GM21825 (cell line): ENCODE measurements around the gene CHD9.
"Not testable (repeated sequence)": the region's sequence is repeated elsewhere in the genome, so short reads cannot be mapped to it uniquely, and the experiment has no call there.

ENCODE experiments used
- ATAC-seq: cut with Tn5 transposase; IDR thresholded peaks from one replicate; pipeline ENCODE4 v1.9.1; 2021; ENCODE audit warnings: mild to moderate bottlenecking, moderate library complexity; ENCODE audit not compliant: unreplicated experiment

CHD9 gene

DNA sequence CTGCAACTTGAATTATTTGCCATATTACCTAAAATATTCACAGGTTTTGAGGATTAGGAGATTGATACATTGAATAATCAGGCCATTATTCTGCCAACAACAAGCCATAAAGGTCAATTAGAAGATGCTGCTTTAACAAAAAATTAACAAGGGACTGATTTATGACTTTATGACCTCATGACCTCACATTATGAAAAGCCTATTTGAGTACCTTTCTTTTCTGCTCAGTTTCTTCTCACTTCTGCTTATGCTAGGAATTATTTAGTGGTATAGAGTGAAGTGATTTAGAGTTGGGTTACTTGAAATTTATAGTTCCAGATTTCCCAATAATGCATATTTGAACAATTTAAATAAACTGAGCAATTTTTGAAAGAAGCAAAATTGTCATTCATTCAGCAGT, 121.6 kb downstream of the CHD9 start:
- no peak for ATAC-seq

DNA sequence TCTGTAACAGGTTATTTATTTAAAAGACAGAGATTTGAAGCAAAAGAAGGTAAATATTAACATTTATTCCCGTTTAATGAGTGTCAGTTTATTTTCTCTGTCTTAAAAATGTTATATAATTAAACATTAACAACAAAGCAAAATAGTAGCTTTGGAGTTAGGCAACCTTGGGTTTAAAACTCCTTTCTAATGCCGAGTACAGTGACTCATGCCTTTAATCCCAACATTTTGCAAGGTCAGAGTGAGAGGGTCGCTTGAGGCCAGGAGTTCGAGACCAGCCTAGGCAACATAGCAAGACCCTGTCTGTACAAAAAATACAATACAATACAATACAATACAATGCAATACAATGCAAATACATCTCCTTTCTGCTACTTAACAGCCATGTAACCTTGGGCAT, 128.7 kb downstream of the CHD9 start:
- no peak for ATAC-seq

DNA sequence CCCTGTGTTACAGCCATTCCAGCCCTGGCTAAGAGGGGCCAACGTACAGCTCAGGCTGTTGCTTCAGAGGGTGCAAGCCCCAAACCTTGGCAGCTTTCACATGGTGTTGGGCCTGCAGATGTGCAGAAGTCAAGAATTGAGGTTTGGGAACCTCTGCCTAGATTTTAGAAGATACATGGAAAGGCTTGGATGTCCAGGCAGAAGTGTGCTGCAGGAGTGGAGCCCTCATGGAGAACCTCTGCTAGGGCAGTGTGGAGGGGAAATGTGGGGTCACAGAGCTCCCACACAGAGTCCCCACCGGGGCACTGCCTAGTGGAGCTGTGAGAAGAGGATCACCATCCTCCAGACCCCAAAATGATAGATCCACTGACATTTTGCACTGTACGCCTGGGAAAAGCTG, 130.9 kb downstream of the CHD9 start:
- ATAC-seq, result not testable (repeated sequence)

DNA sequence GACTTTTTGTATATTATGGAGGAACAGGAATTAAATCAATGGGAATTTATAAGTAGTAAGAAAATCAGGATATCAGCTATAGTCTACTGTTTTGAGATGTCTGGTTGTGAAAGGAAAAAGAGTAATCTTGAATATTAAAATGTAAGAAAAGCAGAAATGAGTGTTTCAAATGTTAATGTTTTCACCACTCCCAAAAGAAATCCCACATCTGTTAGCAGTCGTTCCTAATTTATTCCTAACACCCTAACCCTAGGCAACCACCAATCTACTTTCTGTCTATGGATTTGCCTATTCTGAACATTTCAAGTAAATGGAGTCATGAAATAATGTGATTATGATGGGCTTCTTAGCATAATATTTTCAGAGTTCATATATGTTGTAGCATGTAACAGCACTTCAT, 133.0 kb downstream of the CHD9 start:
- ATAC-seq, result no peak

DNA sequence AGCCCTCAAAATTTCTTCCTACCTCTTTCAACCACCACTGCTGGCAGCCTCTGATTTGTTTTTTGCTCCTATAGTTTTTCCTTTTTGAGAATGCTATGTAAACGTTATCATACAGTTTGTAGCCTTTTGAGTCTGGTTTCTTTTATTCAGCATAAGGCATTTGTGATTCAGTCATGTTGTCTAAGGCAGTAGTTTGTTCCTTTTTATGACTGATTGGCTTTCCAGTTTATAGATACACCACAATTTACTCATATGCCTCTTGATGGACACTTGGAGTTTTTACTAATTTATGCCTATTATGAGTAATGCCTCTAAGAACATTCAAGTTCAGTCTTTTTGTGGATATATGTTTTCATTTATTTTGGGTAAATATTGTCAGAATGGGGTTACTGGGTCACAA, 136.6 kb downstream of the CHD9 start:
- no peak for ATAC-seq

DNA sequence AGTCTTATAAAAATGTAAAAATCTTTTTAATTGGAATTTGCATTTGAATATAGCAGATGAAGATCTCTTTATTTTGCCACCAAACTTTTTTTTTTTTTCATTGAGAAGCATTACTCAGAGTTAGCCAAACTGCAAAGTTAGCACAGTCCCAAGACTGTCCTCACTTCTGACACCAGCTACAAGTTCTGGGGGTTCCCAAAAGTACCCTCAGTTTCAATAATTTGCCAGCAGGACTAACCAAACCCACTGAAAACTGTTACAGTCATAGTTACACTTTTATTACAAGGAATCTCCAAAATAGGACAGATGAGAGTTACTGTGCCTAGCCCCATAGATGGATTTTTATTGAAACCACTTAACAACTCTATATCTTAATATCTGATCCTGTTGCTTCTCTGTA, 144.1 kb downstream of the CHD9 start:
- no peak for ATAC-seq

- ATAC-seq, result no peak
Observed at GRCh38 chr16:53201900-53202299, 147.1 kb downstream of the CHD9 start.

- ATAC-seq, result no peak
Observed at GRCh38 chr16:53202398-53202797, 147.6 kb downstream of the CHD9 start.

GRCh38 chr16:53207810-53208752, 153.3 kb downstream of the CHD9 start:
- peak; percentile 79 for ATAC-seq

DNA sequence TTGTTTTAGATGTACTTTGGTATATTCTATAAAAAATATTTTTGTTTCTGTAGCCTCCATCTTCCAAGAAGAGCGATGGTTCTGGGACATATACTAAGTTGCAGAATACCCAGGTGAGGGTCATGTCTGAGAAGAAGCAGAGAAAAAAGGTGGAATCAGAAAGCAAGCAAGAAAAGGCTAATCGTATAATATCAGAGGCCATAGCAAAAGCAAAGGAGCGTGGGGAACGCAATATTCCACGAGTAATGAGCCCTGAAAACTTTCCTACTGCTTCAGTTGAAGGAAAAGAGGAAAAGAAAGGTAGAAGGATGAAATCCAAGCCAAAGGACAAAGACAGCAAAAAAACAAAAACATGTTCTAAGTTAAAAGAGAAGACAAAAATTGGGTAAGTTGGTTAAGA, 154.6 kb downstream of the CHD9 start:
- no peak for ATAC-seq

GRCh38 chr16:53209877-53210276, 155.1 kb downstream of the CHD9 start:
- ATAC-seq, result no peak

- ATAC-seq, result no peak
Observed at GRCh38 chr16:53211253-53211652, 156.5 kb downstream of the CHD9 start.

- ATAC-seq, result no peak
Observed at GRCh38 chr16:53212893-53213223, 158.1 kb downstream of the CHD9 start.

DNA sequence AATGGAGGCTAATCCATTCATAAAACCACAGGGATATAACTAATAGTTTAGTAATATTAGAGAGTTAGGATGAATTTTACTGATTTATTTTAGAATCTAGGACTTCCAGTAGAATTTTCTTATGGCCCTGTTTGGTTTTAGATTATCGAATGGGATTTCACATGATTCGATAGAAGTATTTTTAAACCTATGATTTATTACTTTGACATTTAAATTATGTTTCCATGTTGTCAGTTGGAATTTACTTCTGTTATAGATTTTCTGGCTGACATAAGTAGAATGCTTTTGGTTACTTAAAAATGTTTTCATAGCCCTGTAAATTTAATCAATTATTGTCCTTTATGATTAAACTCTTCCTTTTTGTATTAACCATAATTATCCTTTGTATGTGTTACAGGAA, 158.8 kb downstream of the CHD9 start:
- ATAC-seq, result no peak

DNA sequence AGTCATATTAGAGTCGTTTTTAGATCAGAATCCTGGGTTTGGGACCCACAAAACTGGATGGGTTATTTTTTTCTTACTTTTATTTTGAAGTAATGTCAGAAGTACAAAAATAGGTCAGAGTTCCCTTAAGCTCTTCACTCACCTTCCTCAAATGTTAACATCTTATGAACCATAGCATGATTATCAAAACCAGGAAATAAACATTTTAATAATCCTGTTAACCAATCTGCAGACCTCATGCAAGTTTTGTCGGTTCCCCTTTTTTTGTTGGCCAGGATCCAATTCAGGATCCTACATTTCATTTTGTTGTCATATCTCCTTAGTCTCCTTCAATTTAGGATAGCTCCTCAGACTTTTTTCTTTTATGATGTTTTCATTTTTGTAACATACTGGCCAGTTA, 162.0 kb downstream of the CHD9 start:
- ATAC-seq, result no peak

DNA sequence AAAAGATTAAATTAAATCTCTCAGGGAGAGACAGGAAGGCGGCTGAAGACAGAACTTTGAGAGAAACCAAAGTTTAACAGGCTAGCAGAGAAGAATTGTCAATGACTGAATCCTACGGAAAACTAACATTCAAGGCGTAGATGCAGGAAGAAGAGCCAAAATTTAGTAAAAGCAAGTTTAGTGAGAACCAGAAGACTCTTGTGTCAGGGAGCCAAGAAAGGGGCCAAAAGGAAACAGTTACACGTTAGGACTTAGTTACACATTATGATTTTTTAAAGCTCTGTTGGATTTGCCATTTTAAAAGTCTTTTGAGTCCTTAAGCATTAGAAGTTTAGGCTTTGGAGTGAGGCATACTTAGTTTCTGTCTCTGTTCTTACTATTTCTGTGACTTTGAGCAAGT, 164.6 kb downstream of the CHD9 start:
- no peak for ATAC-seq

DNA sequence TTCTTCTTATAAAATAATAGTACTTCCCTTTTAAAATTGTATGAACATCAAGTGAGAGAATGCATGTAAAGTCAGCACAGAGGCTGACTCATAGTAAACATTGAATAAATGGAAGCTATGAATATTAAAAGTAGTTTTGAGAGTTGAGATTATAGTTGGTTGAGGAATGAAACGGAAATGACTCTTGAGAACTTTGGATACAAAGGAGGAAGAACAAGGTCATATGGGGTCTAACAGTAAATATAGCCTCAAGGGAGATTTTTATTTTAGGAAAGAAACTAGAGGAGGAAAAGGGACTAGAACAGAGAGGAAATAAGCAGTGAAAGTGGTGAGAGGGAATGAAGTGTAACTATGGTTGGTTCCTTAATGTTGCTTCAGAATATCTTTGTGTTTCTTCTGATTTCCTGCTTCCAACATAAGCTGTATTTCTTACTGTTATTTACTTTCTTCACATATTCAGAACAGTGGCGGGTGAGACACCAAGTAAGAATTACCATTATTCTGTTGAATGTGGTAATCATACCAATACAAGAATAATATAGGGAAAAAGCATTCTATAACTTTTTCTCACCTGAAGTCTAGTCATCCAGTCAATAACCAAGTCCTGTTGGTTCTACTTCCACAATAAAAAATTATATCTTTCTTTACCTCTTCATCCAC, 165.1 kb downstream of the CHD9 start:
- ATAC-seq, result no peak

DNA sequence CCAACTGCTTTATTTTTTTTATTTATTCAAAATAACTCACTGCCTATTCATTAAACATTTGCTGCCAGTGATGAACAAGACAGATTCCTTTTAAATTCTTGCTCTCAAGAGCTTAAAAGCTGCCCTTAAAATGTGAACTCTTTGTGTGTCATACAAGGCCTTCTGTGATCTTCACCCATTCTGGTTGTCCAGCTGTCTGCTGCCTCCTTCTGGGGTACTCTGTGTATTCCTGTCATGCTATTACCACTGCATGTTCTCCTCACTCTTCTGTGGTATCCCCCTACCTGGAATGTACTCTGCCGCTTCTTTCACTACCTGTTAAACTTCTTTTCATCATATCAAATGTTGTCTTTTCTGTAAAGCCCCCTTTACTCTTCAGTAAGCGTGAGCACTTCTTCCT, 165.8 kb downstream of the CHD9 start:
- ATAC-seq, result no peak

GRCh38 chr16:53224951-53225533, 170.3 kb downstream of the CHD9 start:
- ATAC-seq, result no peak

- ATAC-seq, result no peak
Observed at GRCh38 chr16:53232826-53233529, 178.2 kb downstream of the CHD9 start.

DNA sequence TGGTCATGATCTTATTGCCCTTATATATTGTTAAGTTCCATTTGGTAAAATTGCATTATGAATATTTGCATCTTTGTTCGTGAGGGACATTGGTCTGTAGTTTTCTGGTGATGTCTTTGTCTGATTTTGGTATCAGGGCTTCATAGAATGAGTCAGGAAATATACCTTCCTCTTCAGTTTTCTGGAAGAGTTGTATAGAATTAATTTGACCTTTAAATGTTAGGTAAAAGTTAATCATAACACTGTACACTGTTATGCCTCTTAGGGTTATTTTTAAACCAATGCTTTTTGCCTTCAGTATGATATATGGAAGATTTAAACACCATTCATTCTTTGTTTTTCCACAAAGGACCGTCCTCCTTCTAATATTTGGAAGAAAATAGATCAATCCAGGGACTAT, 180.0 kb downstream of the CHD9 start:
- no peak for ATAC-seq

DNA sequence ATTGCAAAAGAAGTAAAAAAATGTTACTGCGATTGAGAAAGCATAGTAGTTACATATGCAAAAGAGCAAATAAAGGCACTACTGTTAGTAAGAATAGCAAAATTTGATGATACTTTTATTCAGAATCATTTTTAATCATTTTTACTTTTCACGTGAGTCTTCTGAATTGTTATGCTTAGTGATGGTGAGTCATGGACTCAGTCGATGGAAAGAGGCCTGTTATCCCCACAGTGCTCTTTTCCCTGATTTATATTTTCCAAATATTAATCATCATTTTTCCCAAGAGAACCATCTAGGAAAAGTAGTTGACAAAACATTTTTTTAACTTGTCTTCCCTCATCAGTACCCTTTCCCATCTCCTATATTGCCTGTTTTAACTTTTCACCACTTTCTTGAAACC, 181.1 kb downstream of the CHD9 start:
- no peak for ATAC-seq
